ENCODE data around the gene SLC6A12.

Gene SLC6A12

GRCh38 chr12:197911-198695, 15.9 kb downstream of the SLC6A12 start:
- TF ChIP-seq CTCF (IDR thresholded peaks at IDR 0.05; ENCODE audit: insufficient read depth, missing control alignments): no peak
- DNase-seq (ENCODE audit: insufficient read length, low spot score): no peak
- no peak for FAIRE-seq

- TF ChIP-seq CTCF (IDR thresholded peaks at IDR 0.05; ENCODE audit: insufficient read depth, missing control alignments): no peak
- no peak for DNase-seq (ENCODE audit: insufficient read length, low spot score)
- FAIRE-seq: no peak
Measured at GRCh38 chr12:197347-197746, 16.6 kb downstream of the SLC6A12 start.

GRCh38 chr12:196436-196835, 17.5 kb downstream of the SLC6A12 start:
- FAIRE-seq (no peak), DNase-seq (ENCODE audit: insufficient read length, low spot score) (no peak)
- no peak for TF ChIP-seq CTCF (IDR thresholded peaks at IDR 0.05; ENCODE audit: insufficient read depth, missing control alignments)

- DNase-seq (ENCODE audit: insufficient read length, low spot score) (no peak), FAIRE-seq (no peak)
- TF ChIP-seq CTCF (IDR thresholded peaks at IDR 0.05; ENCODE audit: insufficient read depth, missing control alignments): no peak
Measured at GRCh38 chr12:195951-196350, 18.0 kb downstream of the SLC6A12 start.

GRCh38 chr12:195156-195555, 18.8 kb downstream of the SLC6A12 start:
- no peak for DNase-seq (ENCODE audit: insufficient read length, low spot score)
- TF ChIP-seq CTCF (IDR thresholded peaks at IDR 0.05; ENCODE audit: insufficient read depth, missing control alignments): no peak
- FAIRE-seq: no peak

- DNase-seq (ENCODE audit: insufficient read length, low spot score): no peak
- FAIRE-seq: no peak
- TF ChIP-seq CTCF (IDR thresholded peaks at IDR 0.05; ENCODE audit: insufficient read depth, missing control alignments): no peak
Measured at GRCh38 chr12:194276-194675, 19.7 kb downstream of the SLC6A12 start.

GRCh38 chr12:193261-193660, 20.7 kb downstream of the SLC6A12 start:
- FAIRE-seq: no peak
- DNase-seq (ENCODE audit: insufficient read length, low spot score): no peak

More at GRCh38 chr12:193261-193660, 20.7 kb downstream of the SLC6A12 start:
- TF ChIP-seq CTCF (IDR thresholded peaks at IDR 0.05; ENCODE audit: insufficient read depth, missing control alignments): no peak
